Muscle layer of colon (tissue), 2 donors: ENCODE data around the gene GPRIN3.

Experiments used
- H3K27ac ChIP-seq: one replicate; pipeline ENCODE4 v1.7.0; 2013; ENCODE audit warnings: low read depth, mild to moderate bottlenecking, low read length, moderate library complexity
- H3K27me3 ChIP-seq, 2 donors: one replicate each; pipeline ENCODE4 v1.7.0; 2013; ENCODE audit warnings: low read length in 2 of 2, mild to moderate bottlenecking in 2 of 2; ENCODE audit not compliant: insufficient read depth in 2 of 2, control insufficient read depth in 1 of 2
- H3K36me3 ChIP-seq: one replicate; pipeline ENCODE4 v1.7.0; 2013; ENCODE audit warnings: mild to moderate bottlenecking, low read length; ENCODE audit not compliant: insufficient read depth
- H3K4me1 ChIP-seq: one replicate; pipeline ENCODE4 v1.7.0; 2013; ENCODE audit warnings: mild to moderate bottlenecking, low read length; ENCODE audit not compliant: insufficient read depth
- H3K4me3 ChIP-seq, 2 donors: one replicate each; pipeline ENCODE4 v1.7.0; 2013; ENCODE audit warnings: low read length in 2 of 2, low read depth in 1 of 2, mild to moderate bottlenecking in 1 of 2, moderate library complexity in 1 of 2
- H3K9ac ChIP-seq: one replicate; pipeline ENCODE4 v1.7.0; 2013; ENCODE audit warnings: low read length
- H3K9me3 ChIP-seq: one replicate; pipeline ENCODE4 v1.7.0; 2013; ENCODE audit warnings: mild to moderate bottlenecking, low read length
- donor health status: abdominal sarcoma.
- donor health status: Adenocarcinoma of cecum.

The GPRIN3 gene

DNA sequence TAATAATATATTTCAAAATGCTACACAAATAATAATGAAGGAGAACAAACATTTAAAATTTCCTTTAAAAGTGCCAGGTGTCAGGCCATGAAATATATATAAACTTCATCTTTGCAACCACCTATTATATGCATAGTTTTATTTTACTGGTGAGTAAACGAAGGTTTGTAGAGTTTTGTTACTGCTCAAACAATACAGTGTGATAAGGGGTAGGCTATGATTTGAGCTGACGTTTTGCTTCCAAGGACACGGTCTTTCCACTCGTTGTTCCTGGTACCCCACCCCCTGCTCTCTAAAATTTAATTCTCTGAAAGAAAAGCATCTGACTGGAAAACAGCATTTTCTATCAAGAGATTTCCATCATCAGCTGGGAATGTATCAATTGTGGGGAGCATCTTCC is 27.2 kb upstream of the GPRIN3 start:
- H3K27ac ChIP-seq, result no peak overlapping the region
- no peak overlapping the region for H3K4me3 ChIP-seq
- no peaks in the 10 kb centered on the region for H3K4me1 ChIP-seq
- H3K9ac ChIP-seq, result no peak overlapping the region
- H3K9me3 ChIP-seq, result no peaks in the 10 kb centered on the region
- no peaks in the 10 kb centered on the region for H3K27me3 ChIP-seq
- no peaks in the 10 kb centered on the region for H3K36me3 ChIP-seq

DNA sequence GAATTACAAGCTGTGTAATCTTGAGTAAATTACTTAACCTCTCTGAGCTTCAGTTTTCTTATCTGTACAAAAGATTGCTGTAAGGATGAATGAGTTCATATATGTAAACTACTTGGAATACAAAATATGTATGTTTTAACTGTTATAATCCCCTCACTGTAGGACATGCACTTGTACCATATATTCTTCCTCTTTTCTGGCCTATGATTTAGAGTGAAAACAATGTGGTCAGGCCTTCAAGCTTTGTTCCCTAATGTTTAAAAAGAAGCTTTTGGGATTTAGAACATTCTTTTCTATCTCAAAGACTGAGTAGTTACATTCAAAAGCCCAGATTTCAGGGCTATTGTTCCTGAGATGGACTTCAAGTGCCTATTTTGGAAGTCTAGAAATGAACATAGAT is 26.7 kb upstream of the GPRIN3 start:
- Histone ChIP-seq H3K27ac (no peak overlapping the region), H3K9me3 (no peaks in the 10 kb centered on the region), H3K36me3 (no peaks in the 10 kb centered on the region), H3K9ac (no peak overlapping the region), H3K27me3 (no peaks in the 10 kb centered on the region), H3K4me3 (no peak overlapping the region), H3K4me1 (no peaks in the 10 kb centered on the region)

DNA sequence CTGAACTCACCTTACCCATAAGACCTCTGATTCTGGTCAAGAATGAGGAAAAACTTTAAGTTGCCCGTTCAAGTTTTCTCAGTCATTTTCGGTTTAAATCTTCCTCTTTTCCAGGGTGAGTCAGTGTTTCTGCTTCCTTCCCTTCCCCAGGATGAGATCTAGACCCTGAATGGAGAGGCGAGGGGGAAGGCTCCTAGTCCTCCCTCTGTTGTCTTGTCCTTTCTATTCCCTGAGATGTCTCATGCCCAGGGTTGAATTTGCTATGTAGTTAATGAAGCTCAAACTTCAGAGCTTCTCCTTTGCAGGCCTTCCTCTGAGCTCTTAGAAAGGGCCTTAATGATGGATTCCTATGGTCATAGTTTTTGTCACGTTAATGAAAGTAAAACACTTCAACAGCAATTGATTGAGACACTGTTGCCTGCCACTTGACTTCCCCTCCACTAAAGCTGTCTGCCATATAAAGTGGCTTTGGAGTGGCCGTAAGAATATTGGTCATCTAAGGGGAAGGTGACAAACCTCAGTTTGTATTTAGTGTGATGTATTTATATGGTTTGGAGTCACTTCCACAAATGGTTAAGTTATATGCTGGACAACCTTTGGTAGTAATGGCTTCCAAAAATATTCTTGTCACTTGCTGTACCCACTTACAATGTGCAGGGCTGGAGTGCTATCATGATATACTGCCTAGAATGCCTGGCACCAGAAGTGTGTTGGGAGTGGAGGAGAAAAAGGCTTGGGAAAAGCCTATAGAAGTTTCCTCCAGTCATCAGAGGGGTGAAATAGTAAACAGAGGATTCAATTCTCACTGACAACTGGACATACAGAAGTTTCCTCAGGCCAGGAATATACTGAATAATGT is 24.3 kb upstream of the GPRIN3 start:
- Histone ChIP-seq H3K4me3 (no peak overlapping the region), H3K9ac (no peak overlapping the region), H3K4me1 (no peaks in the 10 kb centered on the region), H3K36me3 (no peaks in the 10 kb centered on the region), H3K27me3 (no peaks in the 10 kb centered on the region), H3K27ac (no peak overlapping the region), H3K9me3 (no peaks in the 10 kb centered on the region)

DNA sequence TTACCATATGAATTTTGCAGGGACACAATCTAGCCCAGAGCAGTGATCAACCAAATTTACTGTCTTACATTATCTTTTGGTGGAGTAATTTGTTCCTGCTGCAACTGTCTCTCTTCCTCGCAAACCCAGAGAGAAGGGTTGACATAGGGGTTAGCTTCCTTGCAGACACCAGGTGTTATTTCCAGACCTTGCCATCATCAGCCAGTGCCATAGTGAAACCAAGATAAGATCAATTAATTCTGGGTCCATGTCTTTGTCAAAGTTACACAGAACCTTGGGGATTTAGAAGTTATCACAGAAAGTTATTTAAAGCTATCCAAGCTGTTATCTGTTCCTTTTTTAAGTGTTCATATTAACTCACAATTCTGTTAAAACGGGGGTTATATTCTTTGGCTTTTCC is 23.6 kb upstream of the GPRIN3 start:
- H3K27ac ChIP-seq, result no peak overlapping the region
- no peaks in the 10 kb centered on the region for H3K36me3 ChIP-seq
- no peak overlapping the region for H3K9ac ChIP-seq
- H3K27me3 ChIP-seq, result no peaks in the 10 kb centered on the region
- H3K4me1 ChIP-seq, result no peaks in the 10 kb centered on the region
- no peaks in the 10 kb centered on the region for H3K9me3 ChIP-seq
- H3K4me3 ChIP-seq, result no peak overlapping the region

DNA sequence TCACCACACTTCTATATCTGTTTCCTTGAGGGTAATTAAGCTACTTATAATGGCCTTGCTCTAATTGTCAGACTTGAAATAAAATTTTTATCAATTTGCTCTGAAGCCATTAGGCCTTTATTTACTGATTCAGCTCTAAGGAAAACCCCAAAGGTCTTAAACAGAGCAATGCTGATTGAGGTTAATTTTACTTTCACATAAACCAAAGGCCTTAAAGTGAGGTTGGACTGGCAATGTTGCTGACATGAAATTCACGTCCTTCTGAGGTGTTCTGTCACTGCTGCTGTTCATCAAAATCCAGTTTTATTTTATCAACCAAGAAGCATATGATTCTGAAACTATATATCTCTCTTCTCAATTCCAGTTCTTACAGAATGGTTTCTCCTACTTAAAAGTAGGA is 21.7 kb upstream of the GPRIN3 start:
- no peaks in the 10 kb centered on the region for H3K4me1 ChIP-seq
- no peak overlapping the region for H3K9ac ChIP-seq
- no peaks in the 10 kb centered on the region for H3K27me3 ChIP-seq
- no peak overlapping the region for H3K4me3 ChIP-seq
- no peaks in the 10 kb centered on the region for H3K36me3 ChIP-seq
- H3K27ac ChIP-seq, result no peak overlapping the region
- H3K9me3 ChIP-seq, result no peaks in the 10 kb centered on the region

DNA sequence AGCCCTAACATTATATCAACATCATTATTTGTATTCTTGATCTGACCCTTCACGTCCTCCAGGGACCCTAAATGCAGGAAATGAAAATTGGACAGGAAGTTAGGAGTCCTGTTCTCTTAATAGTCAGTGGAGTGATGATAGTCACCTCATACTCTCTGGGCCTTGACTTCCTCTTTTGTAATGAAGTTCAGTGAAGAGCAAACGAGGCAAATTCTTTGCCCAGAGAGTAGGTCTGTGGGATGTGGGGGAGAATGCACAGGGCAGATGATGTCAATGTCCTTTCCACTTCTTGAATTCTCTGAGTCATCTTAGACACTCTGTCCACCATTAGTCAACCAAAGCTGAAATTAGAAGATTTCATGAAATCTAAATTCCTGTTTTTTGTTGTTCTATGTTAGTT is 17.1 kb upstream of the GPRIN3 start:
- H3K9me3 ChIP-seq, result no peaks in the 10 kb centered on the region
- H3K4me1 ChIP-seq, result no peaks in the 10 kb centered on the region
- no peak overlapping the region for H3K4me3 ChIP-seq
- H3K36me3 ChIP-seq, result no peaks in the 10 kb centered on the region
- H3K27ac ChIP-seq, result no peak overlapping the region
- no peak overlapping the region for H3K9ac ChIP-seq
- no peaks in the 10 kb centered on the region for H3K27me3 ChIP-seq

DNA sequence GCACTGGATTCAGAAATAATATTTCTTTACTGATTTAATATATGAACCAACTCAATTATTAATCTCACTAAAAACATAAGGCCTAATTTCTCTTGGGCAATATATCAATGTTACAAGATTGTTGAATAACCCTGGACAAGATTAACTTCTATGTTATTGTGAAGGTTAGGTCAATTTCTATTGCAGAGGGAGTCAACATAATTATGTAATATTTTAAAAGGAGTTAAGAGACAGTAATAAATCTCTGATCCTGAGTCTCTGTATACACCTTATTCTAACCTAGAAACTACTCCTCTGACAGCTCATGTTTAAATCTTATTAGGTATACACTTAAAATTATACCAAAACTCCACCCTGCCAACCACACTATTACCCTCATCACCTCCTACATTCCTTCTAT is 15.1 kb upstream of the GPRIN3 start:
- H3K4me1 ChIP-seq, result peaks cover under 1% of the 10 kb centered on the region
- no peak overlapping the region for H3K4me3 ChIP-seq
- H3K9ac ChIP-seq, result no peak overlapping the region
- H3K27me3 ChIP-seq, result no peaks in the 10 kb centered on the region
- H3K9me3 ChIP-seq, result no peaks in the 10 kb centered on the region
- H3K27ac ChIP-seq, result no peak overlapping the region
- H3K36me3 ChIP-seq, result no peaks in the 10 kb centered on the region

DNA sequence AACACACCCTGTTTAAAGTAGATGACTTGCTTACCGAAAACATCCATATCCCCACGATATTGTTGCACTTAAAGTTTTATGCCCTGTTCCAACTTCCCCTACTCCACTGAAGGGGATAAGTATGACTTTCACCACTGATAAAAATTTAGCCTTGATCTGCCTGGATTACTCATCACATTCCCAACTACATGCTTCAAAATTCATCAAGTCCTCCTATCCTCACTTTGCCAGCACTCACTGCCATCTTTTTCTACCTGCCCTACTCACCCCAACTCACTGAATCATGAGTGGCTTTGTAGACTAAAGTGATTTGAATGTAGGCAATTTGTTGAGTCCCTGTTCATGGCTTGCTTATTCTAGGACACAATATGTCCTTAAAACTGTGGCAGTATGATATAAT is 12.2 kb upstream of the GPRIN3 start:
- H3K9me3 ChIP-seq, result no peaks in the 10 kb centered on the region
- peaks cover 16% of the 10 kb centered on the region for H3K4me1 ChIP-seq
- H3K4me3 ChIP-seq, result no peak overlapping the region
- H3K27me3 ChIP-seq, result no peaks in the 10 kb centered on the region
- no peak overlapping the region for H3K27ac ChIP-seq
- H3K36me3 ChIP-seq, result no peaks in the 10 kb centered on the region
- no peak overlapping the region for H3K9ac ChIP-seq

DNA sequence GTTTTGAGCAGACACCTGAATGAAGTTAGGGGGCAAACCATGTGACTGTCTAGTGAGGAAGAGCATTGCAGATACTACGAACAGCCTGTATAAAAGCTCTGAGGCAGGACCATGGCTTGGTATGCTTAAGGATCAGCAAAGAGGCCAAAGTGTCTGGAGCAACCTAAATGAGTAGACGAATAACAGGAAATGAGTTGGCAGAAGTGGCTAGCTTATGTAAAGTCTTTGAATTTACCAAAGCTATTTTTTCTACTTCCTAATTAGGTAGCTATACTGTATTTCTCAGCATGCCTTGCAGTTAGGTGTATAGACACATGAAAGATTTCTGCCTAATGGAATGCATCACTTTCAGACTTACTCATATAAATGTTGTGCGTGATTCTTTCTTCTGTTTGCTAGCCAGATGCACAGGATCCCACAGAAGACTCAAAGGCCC is 9.3 kb upstream of the GPRIN3 start:
- Histone ChIP-seq H3K4me1 (peaks cover 16% of the 10 kb centered on the region), H3K9me3 (no peaks in the 10 kb centered on the region), H3K27ac (no peak overlapping the region), H3K27me3 (no peaks in the 10 kb centered on the region), H3K36me3 (no peaks in the 10 kb centered on the region), H3K4me3 (no peak overlapping the region), H3K9ac (no peak overlapping the region)

DNA sequence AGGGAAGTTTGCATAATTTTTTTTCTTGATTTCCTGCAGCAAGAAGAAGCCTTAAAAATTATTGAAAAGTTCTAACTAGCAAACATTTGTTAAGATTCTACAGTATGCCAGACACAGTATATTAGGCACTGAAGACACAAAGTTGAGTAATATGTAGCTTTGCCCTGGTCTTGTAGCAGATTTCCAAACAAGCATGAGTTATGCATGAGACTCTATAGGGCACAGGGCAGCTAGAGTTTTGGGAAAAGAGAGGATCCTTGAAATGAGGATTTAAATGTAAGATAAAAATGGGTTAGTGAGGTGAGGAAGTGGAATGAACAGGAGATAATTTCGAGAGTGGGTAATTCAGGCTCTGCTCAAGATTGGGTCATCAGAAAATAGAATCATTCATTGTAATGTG is 8.6 kb upstream of the GPRIN3 start:
- no peaks in the 10 kb centered on the region for H3K9me3 ChIP-seq
- H3K36me3 ChIP-seq, result no peaks in the 10 kb centered on the region
- no peak overlapping the region for H3K27ac ChIP-seq
- H3K4me1 ChIP-seq, result peaks cover 16% of the 10 kb centered on the region
- H3K27me3 ChIP-seq, result no peaks in the 10 kb centered on the region
- H3K4me3 ChIP-seq, result no peak overlapping the region
- no peak overlapping the region for H3K9ac ChIP-seq

DNA sequence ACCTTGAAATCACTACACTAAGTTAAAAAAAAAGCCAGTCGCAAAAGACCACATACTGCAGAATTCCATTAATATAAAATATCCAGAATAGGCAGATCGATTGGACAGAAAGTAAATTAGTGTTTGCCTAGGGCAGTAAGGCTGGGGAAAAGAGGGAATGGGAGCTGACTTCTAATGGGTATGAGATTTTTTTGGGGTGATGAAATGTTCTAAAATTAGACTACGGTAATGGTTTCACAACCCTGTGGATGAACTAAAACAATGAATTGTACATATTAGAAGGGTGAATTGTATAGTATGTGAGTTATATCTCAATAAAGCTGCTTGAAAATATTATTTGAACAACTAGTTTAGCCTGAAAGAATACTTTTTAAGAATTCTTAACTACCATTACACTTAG is 6.7 kb upstream of the GPRIN3 start:
- no peaks in the 10 kb centered on the region for H3K36me3 ChIP-seq
- H3K9me3 ChIP-seq, result no peaks in the 10 kb centered on the region
- peaks cover 16% of the 10 kb centered on the region for H3K4me1 ChIP-seq
- no peaks in the 10 kb centered on the region for H3K27me3 ChIP-seq
- no peak overlapping the region for H3K27ac ChIP-seq
- no peak overlapping the region for H3K9ac ChIP-seq
- no peak overlapping the region for H3K4me3 ChIP-seq

DNA sequence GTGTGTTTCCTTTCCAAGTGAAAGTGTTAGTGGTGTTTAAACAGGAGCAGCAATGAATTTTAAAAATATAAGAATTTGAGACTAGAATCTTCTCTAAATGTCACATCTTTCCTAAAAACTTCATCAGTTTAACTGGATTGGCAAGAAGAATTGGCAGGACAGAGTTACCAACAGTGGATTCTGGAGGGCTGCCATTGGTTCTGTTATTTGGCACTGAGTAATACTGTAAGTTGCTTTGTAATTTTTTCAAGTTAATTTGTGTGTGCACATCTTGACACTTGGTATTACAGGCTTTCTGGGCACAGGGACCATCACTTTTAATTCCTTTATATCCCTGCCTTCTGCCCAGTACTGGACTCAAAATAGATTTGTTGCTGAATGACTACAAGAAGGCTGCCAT is 4.5 kb upstream of the GPRIN3 start:
- H3K27ac ChIP-seq, result no peak overlapping the region
- H3K4me1 ChIP-seq, result peaks cover 9% of the 10 kb centered on the region
- H3K27me3 ChIP-seq, result no peaks in the 10 kb centered on the region
- H3K36me3 ChIP-seq, result no peaks in the 10 kb centered on the region
- no peak overlapping the region for H3K9ac ChIP-seq
- H3K9me3 ChIP-seq, result no peaks in the 10 kb centered on the region
- no peak overlapping the region for H3K4me3 ChIP-seq
